Frontal cortex (tissue), 4 donors: Measurements from ENCODE around the gene CDC14A. TPM values are rescaled to one million over a fixed set of nuclear protein-coding genes. Genes with fewer than 3 reads are reported as not detected.
"Not testable (repeated sequence)": the region's sequence is repeated elsewhere in the genome, so short reads cannot be mapped to it uniquely, and the experiment has no call there.

ENCODE experiments used
- DNase-seq, 2 donors: peaks; one replicate each; pipeline ENCODE4 v3.0.0; 2012; ENCODE audit warnings: low spot score in 2 of 2
- FAIRE-seq: peaks from 2 replicates; lab custom pipeline; 2012; peaks lifted over from hg19 to GRCh38; lab: Jason Lieb, UNC
- total RNA-seq: library from RNA; depleted of rRNA; stranded (reverse); fragments of >200 nt; gene quantifications from one replicate; pipeline ENCODE4 v1.2.3, GENCODE V29; 2014
- donor health status: control.
- donor health status: control.
- donor health status: control.

The CDC14A gene, protein sequence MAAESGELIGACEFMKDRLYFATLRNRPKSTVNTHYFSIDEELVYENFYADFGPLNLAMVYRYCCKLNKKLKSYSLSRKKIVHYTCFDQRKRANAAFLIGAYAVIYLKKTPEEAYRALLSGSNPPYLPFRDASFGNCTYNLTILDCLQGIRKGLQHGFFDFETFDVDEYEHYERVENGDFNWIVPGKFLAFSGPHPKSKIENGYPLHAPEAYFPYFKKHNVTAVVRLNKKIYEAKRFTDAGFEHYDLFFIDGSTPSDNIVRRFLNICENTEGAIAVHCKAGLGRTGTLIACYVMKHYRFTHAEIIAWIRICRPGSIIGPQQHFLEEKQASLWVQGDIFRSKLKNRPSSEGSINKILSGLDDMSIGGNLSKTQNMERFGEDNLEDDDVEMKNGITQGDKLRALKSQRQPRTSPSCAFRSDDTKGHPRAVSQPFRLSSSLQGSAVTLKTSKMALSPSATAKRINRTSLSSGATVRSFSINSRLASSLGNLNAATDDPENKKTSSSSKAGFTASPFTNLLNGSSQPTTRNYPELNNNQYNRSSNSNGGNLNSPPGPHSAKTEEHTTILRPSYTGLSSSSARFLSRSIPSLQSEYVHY
- 2.9 TPM for total RNA-seq

DNA sequence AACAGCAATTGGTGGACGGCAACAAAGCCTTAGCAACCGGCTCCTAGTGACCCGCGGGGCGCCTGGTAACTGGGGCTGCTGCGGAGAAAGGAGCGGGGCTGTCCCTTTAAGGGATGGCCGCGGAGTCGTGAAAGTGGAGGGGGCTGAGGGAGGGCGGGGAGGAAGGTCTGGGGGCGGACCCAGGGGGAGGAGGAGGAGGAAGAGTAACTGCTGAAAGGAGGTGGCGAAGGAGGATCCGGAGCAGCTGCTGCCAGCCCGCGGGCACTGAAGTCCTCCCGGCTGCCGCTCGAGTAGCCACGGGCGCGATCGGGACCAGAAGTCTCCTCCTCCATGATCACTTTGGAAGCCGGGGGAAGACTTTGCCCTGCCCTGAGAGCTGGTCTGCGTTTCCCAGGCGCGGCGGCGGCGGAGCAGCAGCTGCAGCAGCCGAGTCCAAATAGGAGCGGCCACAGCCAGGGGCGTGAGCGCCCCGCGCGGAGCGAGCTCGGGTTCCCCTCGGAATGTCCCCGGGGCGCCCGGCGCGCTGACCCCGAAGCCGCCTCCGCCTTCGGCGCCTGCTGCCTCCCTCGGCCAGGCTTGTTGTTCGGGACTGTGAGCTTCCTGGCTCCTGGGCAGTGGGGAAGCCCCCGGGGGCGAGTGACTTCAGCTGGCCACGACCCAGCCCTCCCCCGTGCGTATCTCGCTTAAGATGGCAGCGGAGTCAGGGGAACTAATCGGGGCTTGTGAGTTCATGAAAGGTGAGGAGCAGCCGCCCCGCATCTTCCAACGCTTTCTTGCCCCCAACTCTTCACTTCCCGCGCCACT, at the start of gene CDC14A:
Gene CDC14A, plus strand, starts transcription at position 240 of the 804 bp plus-strand sequence. Its CDS starts 449 bp downstream, at position 689.
- FAIRE-seq (no peak), DNase-seq (peak; percentile 85 to 89)

DNA sequence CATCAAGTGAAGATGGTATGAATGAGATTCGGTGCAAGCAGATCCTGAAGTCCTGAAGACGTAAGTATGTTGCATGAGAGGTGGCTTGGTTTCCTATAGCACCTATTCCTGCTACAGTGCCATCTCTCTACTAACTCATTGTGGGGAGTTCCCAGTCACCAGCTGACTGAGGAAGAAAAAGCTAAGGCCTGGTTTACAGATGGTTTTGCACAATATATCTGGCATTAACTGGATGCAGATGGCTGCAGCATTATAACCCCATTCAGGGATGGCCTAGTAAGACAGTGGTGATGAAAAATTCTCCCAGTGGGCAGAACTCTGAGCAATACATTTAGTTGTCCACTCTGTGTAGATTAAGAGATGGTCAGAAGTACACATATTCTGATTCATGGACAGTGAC, 49.6 kb upstream of the CDC14A start:
- DNase-seq (no peak), FAIRE-seq (no peak)

DNA sequence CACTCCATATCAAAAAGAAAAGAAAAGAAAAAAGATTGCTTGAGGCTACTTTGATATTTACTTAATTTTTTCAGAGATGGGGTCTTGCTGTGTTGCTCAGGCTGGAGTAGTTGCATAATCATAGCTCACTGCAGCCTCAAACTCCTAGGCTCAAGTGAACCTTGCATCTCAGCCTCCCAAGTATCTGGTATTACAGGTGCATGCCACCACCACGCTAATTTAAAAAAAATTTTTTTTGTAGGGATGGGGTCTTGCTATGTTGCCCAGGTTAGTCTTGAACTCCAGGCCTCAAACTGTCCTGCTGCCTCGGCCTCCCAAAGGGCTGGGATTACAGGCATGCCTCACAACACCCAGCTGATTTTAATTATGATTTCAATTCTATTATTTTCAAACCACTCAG, 48.1 kb upstream of the CDC14A start:
- DNase-seq = no peak
- no peak for FAIRE-seq

DNA sequence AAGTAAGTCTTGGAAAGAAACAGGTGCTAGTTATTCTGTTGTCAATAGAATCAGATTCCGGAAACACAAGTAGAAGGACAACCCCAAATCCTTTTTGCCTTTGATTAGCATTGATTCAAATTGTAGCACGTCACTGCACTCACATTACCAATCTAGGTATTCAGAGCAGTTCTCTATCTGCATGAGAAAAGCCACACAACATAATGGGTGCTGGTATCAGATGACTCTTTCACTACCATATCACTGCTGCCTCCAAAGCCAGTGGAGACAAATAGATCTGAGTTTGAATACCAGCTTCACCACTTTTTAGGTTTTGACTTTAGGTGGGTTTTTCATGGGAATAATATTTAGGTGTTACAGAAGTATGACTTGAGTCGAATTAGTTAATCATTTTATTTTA, 47.4 kb upstream of the CDC14A start:
- DNase-seq (no peak), FAIRE-seq (no peak)

DNA sequence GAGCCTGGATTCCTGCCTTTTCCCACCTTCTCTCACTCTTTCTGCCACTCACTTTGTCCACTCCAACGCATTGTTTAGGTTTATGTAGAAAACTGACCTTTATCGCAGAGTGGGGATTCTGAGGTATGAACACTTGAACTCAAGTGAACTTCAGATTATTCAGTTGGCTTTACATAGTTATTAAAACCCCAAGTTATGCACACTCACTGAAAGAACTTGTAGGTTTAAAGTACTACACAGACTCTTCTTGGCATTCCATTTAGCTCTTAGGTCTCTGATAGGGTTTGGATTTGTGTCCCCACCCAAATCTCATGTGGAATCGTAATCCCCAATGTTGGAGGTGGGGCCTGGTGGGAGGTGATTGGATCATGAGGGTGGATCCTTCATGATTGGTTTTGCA, 46.4 kb upstream of the CDC14A start:
- FAIRE-seq = no peak
- no peak for DNase-seq

- no peak for DNase-seq
- FAIRE-seq = no peak
Observed at GRCh38 chr1:100306735-100307313, 45.5 kb upstream of the CDC14A start.

DNA sequence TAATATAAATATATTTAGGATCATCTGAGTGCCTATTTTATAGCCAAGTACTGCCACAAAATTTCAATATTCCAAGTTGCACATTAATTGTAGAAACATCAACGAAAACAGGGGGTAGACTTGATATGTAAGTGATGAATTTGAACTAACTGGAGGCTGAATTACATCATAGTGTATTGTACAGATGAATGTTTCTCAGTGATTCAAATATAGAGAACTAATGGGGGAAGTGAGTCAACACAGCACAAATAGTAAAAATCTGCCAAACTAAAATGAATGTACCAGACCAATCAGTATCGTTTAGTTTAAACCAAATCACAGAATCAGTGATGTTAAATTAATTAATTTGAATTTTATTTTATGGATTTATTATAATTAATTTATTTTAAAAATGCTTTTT, 43.5 kb upstream of the CDC14A start:
- DNase-seq = no peak
- peak; percentile 8 for FAIRE-seq

GRCh38 chr1:100309863-100310262, 42.4 kb upstream of the CDC14A start:
- DNase-seq (no peak), FAIRE-seq (no peak)

DNA sequence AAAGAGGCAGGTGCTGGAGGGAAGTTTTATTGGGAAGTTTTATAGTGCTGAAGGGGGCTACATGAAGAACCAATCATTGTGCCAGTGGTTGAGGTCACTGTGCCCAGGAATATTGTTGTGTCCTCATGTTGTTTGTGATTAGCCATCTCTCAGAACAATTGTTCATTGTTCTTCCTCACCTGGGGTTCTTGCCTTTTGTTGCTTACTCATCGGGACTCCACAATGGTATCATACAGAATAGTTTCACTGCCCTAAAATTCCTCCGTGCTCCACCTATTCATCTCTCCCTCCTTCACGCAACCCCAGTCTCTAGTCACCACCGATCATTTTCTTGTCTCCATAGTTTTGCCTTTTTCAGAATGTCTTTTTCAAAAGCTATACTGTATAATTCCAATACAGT, 38.9 kb upstream of the CDC14A start:
- no peak for FAIRE-seq
- no peak for DNase-seq

- FAIRE-seq = no peak
- DNase-seq = no peak
Observed at GRCh38 chr1:100316622-100317021, 35.7 kb upstream of the CDC14A start.

DNA sequence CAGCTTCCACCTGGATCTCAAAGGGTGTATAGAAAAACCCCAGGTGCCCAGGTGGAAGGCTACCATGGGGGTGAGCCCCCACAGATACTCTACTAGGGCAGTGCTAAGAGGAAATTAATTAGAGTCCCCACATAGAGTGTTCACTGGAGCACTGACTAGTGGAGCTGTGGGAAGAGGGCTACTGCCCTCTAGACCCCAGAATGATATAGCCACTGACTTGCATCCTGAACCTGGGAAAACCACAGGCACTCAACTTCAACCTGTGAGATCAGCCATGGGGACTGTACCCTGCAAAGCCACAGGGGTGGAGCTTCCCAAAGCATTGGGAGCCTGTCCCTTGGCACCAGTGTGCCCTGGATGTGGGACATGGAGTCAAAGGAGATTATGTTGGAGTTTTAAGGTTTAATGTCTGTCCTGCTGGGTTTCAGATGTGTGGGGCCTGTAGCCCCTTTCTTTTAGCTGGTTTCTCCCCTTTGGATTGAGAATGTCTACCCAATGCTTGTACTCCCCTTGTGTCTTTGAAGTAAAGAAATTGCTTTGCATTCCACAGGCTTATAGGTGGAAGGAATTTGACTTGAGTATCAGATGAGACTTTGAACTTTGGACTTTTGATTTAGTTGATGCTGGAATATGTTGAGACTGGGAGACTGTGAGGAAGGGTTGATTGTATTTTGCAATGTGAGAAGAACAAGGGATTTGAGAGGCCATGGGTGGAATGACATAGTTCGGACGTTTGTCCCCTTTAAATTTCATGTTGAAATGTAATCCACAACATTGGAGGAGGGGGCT, 31.8 kb upstream of the CDC14A start:
- FAIRE-seq (no peak), DNase-seq (no peak)

GRCh38 chr1:100321100-100321493, 31.2 kb upstream of the CDC14A start:
- FAIRE-seq (no peak), DNase-seq (no peak)

GRCh38 chr1:100321506-100321905, 30.8 kb upstream of the CDC14A start:
- DNase-seq = no peak
- FAIRE-seq = no peak

GRCh38 chr1:100322436-100323211, 29.7 kb upstream of the CDC14A start:
- DNase-seq (no peak), FAIRE-seq (no peak)

DNA sequence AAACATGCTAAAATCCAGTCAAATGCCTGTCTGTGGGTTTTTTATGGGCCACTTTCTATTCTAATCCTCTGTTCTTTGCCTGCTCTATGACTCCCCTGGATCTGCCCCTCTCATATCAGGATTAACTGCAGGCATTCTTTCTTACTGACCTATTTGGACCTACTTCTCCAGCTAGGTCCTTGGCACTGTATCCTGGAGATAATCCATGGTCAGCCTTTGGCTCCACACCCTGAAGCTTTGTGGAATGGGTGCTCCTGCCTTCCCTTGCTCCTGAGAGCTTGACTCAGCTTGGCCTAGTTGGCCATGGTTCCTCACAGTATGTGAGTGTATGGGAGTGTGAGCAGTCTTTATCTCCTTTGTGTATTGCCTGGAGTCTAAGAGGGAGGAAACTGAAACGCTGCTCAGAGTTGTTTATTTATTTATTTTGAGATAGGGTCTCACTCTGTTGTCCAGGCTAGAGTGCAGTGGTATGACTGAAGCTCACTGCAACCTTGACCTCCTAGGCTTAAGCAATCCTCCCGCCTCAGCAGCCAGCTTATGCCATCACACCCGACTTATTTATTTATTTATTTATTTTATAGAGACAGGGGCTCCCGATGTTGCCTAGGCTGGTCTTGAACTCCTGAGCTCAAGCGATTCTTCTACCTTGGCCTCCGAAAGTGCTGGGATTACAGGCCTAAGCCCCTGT, 28.7 kb upstream of the CDC14A start:
- no peak for DNase-seq
- no peak for FAIRE-seq

- DNase-seq (no peak), FAIRE-seq (no peak)
Observed at GRCh38 chr1:100325415-100326324, 26.6 kb upstream of the CDC14A start.

- not testable (repeated sequence) for FAIRE-seq
Observed at GRCh38 chr1:100326325-100326670, 26.0 kb upstream of the CDC14A start.

More at GRCh38 chr1:100326325-100326670, 26.0 kb upstream of the CDC14A start:
- DNase-seq = not testable (repeated sequence)
